GM10847 (cell line): ENCODE measurements around the gene HOXB8.

Experiments
- POLR2A ChIP-seq: IDR thresholded peaks from 2 replicates; pipeline ENCODE4 v1.6.1; 2011; ENCODE audit not compliant: insufficient read length; ENCODE audit errors: extremely low read depth

The HOXB8 gene

DNA sequence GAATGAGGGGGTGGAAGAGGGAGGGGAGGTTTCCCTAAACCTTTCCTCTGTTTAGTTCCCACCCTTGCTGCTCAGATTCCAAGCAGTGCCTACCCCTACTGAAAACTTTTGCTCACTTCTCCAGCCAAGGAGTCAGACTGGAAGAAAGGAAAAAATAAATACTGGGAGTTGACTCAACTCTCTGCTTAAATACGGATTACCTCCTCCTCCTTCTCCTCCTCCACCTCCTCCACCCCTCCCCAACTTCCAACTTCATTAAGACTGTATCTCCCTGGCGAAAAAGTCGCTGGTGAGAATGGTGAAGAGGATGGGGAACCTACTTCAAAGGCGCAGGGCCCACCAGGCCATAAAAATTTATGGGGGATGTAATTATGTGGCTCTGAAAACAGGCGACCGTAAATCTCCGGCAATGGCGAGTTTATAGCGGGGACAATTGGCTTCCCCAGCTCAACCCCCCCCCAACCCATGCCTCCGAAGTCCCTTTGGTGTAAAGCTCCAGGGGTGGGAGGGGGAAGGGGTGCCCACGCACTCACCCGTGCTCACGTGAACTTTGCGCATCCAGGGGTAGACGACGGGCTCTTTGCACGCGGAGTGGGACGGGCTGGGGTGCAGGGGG, 37.7 kb downstream of the HOXB8 start:
- no peak for TF ChIP-seq POLR2A

- TF ChIP-seq POLR2A, result no peak
Observed at GRCh38 chr17:48576479-48577309, 38.4 kb downstream of the HOXB8 start.

GRCh38 chr17:48575673-48576478, 39.2 kb downstream of the HOXB8 start:
- TF ChIP-seq POLR2A, result no peak

DNA sequence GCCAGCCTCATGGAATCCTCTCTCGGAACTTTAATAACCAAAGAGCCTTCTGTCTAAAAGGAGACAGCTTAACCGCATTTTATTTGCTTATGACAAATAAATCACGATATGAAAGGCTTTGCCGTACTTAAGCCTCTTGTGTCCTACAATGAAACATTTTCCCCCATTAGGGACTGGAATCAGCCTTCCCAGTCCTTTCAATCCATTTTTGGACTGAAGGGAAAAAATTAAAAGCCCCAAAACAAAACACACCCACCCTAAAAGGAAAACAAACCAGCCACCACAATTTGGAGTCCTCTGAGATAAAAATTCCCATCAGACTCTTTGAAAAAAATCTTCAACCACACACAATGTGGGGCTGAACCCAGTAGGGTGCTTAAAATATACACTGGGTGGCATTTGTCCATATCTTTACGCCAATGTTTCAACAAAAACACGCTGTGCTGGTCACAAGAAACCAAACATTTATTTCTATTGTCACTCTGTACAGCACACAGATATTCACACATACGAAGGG, 40.0 kb downstream of the HOXB8 start:
- no peak for TF ChIP-seq POLR2A

DNA sequence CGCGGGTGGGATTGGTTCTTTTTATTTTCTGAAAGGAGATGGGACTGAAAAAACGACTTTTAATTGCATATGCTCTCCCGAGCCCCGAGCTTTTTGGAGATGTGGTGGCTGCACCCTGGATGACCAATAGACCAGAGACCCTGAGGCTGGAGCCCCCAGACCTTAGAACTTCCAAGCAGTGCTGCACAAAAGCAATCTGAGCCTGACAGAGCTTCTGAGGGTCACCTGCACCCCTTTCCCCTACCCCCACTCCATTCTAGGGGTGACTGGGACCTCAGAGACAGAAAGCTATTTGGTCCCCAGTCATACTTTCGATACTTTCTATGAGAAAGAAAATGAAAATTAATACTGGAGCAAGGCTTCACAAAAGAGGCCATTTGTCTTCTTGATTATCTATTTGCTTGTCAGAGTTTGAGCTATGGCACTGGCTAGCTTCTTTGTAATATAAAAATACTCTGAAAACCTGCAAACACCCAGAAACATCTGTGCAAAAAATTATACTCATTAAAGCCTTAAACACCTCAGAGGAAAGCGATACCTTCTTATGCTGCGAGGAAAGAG, 40.5 kb downstream of the HOXB8 start:
- no peak for TF ChIP-seq POLR2A

DNA sequence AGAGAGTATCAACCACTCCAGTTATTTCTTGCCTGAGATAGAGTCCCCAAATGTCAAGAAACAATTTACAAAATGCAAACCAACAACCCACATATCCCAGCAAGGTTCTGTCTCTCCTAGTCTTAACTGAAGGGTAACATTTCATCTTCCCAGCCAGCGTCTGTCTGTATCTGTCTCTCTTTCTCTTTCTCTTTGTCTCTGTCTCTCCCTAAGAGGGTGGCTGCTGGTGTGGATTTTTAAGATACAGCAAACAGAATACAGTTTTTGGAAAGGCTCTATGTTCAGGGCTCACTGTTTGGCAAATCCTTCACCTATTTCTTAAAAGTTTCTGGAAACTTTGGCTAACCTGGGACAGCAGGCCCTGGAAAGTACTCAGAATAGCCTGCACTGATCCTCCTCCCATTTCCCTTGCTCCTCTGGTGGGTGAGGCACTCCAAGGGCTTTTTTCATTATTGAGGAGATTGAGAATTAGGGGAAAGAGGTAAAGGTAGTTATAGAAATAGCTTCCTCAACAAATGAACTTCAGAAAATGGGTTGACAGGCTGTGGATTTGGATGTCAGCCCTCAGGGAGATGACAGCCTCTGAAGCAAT, 43.2 kb downstream of the HOXB8 start:
- TF ChIP-seq POLR2A, result no peak

- TF ChIP-seq POLR2A, result no peak
Observed at GRCh38 chr17:48571024-48571818, 43.9 kb downstream of the HOXB8 start.

DNA sequence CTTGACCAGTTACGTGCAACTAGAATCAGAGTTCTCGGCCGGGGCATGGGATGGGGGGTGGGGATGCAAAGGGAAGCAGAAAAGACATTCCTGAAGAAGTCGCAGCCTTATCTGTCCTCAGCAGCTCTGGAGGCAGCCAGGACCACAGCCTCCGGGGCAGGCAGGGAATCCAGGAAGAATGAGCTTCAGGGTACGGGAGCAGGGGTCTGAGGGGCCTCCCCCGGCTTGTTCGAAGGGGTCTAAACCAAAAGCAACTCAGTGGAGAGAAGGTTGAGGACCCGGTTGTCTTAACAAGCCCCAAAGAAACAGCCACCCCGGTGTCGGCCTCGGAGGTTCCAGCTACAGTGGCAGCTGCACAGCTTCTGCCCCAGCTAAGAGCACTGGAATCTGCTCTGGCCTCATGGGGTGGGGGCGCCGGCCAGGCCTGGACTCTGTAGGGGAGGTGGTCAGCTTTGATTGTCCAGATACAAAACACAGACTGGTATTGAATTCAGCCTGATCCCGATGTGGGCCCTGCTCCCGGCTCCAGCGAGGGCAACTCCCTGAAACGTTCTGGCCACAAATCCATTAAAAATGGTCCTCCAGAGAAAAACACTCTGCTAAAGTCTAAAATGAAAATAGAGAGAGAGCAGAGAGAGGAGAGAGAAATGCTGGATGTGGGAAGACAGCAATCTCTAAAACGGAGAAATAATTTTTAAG, 44.6 kb downstream of the HOXB8 start:
- no peak for TF ChIP-seq POLR2A

- no peak for TF ChIP-seq POLR2A
Observed at GRCh38 chr17:48569674-48570324, 45.3 kb downstream of the HOXB8 start.

DNA sequence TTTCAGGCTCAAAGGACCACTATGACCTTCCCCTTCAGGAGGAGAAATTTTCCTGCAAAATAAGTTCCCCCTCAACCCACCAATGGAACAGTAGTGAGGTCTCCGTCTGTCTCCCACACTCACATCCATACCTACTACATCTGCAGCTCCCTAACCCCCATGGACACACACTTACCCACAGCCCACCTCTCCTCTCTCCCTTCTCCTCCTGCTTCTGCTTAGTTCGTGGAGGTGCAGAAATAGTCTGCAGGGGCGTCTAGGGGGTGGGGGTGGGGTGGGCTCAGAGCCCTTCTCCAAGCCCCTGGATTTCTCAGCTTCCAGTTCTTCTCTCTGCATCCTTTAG, 45.9 kb downstream of the HOXB8 start:
- no peak for TF ChIP-seq POLR2A

DNA sequence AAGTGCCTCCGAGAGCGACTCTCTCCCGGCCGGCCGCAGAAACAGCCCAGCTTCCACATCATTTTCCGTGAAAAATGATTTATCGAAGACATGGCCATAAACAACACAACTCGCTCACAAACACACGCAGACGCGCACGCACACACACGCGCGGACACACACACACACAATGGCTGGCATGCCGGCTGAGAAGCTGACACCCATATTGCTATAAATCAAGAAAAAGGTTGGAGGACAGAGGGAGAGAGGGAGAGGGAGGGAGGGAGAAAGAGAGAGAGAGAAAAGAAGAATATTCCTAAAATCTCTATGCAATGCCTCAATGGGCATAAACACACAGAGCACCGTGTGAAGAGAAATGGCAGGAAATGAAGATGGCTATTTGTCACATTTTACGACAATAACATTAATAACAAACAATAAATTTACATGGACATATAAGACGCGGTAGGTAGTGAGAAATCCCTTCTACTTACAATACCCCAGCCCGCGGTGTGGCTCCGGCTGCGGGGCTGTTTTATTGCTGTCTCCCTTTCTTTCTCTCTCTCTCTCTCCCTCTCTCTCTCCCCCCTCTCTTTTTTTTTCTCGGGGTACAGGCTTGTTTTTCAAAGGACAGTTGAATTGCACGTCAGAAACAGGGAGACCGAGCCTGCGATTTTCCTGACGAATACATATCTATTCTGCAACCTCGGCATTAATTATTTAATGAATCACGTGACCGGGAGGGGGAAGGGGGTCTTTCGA, 46.4 kb downstream of the HOXB8 start:
- no peak for TF ChIP-seq POLR2A

GRCh38 chr17:48567646-48568354, 47.3 kb downstream of the HOXB8 start:
- TF ChIP-seq POLR2A, result no peak

DNA sequence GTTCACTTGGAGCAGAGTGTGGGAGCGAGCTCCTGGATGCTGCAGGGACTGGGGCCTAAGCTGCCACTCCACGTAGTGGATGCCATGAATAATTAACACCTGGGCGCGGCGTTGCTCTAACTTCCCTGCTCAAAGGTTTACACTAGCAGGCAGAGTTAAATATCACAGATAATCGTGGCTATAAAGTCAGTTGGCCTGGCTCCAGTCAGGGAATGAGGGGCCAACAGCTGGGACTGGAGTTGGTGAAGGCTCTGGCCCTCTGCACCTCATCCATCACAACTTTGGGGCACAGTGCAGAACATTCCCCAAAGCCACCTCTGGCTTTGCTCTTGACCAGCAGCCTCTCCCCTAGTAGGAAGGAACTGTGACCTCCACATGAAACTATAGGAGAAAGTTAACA, 47.9 kb downstream of the HOXB8 start:
- no peak for TF ChIP-seq POLR2A
